ENCODE results near the gene LMNTD2. TPM values are rescaled to one million over a fixed set of nuclear protein-coding genes. Genes with fewer than 3 reads are reported as not detected.

LMNTD2 gene
- total and polyA plus RNA-seq, 4 donors, result 1.4 to 1.9 (median 1.8) TPM

DNA sequence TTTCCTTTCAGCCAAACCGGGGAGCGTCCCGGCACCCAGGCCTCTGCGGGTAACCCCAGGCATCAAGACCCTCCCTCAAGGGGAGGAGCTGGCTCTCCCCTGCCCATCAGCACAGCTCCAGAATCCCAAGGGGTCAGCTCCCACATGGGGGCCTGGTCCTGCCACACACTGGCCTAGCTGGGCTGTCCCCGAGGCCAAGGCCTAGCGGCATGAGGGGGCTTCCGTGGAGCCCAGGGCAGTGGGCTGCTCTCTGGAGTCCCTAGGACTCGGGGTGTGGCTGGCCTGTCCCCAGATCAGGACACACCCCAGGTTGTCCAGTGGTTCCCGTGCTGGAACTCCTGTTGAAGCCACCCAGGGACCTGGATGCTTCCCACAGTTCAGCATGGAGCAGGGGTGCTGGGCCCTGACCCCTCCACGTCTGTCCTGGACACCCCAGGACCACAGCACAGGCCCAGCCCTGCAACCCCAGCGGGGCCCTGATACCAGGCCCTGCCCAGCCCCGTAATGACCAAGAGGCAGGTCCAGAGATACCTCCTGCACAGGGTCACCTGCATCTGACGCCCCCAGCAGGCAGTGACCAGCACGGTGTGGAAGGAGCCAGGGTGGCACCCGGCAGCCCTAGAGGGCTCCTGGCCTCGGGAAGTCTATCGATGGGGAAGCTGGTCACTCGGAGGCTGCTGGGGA is 30.7 kb downstream of the LMNTD2 start:
- no peaks in the 10 kb centered on the region for H3K4me1 ChIP-seq (ENCODE audit: control insufficient read depth in 1 of 2, insufficient read depth in 2 of 2, low read length in 2 of 2)
- H3K27ac ChIP-seq (ENCODE audit: low read depth in 1 of 2, low read length in 2 of 2), result no peak overlapping the region
- H3K27me3 ChIP-seq (ENCODE audit: control insufficient read depth in 1 of 2, insufficient read depth in 2 of 2, low read length in 1 of 2), result no peaks in the 10 kb centered on the region
- DNase-seq, result peak in 1 of 2 donors; percentile 66
- H3K9me3 ChIP-seq (ENCODE audit: control insufficient read depth, low read length), result no peaks in the 10 kb centered on the region
- no peak for ATAC-seq (ENCODE audit: low FRiP score)
- no peak overlapping the region for H3K4me3 ChIP-seq (ENCODE audit: low read length in 2 of 2)
- H3K36me3 ChIP-seq (ENCODE audit: control insufficient read depth in 1 of 2, insufficient read depth in 2 of 2, low read length in 1 of 2), result no peaks in the 10 kb centered on the region
- WGBS, 2 donors, result 70 to 72% methylated on average over 18 of the region's 18 CpGs
- intact Hi-C loops (cut with DNase I), result no loop called here

DNA sequence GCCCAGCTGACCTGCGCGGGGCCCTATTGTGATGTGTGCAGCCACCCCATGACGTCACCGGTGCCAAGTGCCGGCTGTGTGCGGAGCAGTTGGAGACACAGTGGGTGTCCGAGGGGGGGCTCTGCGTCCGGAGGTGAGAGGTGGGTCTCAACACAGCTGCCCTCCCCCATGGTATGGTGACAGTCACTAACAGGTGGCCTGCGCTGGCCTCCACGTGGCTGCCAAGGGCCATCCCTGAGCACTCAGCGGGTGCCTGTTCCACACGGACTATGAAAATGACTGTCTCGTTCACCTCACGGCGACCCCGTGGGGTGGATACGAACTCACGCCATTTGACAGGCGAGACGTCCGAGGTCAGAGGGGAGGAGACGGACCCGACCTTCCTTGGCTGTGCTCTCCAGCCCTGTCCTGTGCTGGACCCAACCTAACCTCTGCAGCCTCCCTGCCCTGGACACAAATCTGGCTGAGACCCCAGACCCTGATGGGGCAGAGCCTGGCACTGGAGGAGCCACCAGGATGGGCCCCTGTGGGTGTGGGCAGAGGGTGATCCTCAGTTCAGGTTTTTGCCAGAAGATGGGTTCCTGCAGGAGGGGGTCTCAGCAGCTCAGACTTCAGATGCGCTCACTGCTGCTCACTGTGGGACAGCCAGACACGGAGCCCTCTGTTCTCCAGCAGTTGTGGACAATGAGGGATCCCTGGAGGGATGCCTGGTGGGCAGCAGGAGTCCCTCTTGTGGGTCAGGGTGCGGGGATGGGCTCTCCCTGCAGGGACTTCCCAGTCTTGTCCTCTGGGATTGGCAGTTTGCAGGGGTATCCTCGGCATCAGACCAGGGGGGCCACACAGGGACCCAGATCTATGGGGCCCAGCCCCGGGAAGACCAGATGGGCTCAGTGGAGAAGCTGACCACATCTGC is 31.5 kb downstream of the LMNTD2 start:
- no peak overlapping the region for H3K27ac ChIP-seq (ENCODE audit: low read depth in 1 of 2, low read length in 2 of 2)
- H3K36me3 ChIP-seq (ENCODE audit: control insufficient read depth in 1 of 2, insufficient read depth in 2 of 2, low read length in 1 of 2), result no peaks in the 10 kb centered on the region
- H3K4me3 ChIP-seq (ENCODE audit: low read length in 2 of 2), result no peak overlapping the region
- 67 to 71% methylated on average over 28 to 29 of the region's 29 CpGs for WGBS, 2 donors
- H3K9me3 ChIP-seq (ENCODE audit: control insufficient read depth, low read length), result no peaks in the 10 kb centered on the region
- H3K27me3 ChIP-seq (ENCODE audit: control insufficient read depth in 1 of 2, insufficient read depth in 2 of 2, low read length in 1 of 2), result no peaks in the 10 kb centered on the region
- intact Hi-C loops (cut with DNase I), result no loop called here
- ATAC-seq (ENCODE audit: low FRiP score) (peak; percentile 20), DNase-seq (peak in 1 of 2 donors; percentile 73)
- H3K4me1 ChIP-seq (ENCODE audit: control insufficient read depth in 1 of 2, insufficient read depth in 2 of 2, low read length in 2 of 2), result no peaks in the 10 kb centered on the region

DNA sequence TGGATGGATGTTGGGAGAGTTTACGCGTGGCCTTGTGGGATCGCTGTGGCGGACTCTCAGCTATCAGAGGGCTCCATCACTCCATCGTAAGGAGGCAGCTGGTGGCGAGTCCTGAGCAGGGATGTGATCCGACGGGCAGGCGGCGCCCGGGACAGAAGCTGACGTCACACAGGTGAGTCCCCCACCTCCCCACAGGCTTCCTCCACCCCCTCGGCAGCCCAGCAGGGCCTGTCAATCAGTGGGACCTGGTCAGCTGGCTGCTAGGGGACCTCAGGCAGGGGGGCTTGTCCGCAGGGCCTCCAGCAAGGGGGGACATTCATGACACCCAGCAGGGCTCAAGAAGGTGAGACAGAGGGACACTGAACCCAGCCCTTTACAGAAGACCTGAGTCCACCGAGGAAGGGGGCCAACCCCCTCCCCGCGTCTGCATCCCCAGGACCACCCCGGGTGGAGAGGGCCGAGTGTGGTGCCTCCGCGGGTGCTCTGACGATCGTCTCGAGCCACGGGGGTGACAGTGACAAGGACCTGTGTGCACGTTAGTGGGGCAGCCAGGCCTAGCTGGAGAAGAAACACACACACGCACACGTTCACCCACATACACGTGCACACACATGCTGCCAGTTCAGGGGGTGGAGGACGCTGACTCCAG is 32.2 kb downstream of the LMNTD2 start:
- no peaks in the 10 kb centered on the region for H3K36me3 ChIP-seq (ENCODE audit: control insufficient read depth in 1 of 2, insufficient read depth in 2 of 2, low read length in 1 of 2)
- no peak overlapping the region for H3K4me3 ChIP-seq (ENCODE audit: low read length in 2 of 2)
- 81 to 82% methylated on average over 30 of the region's 30 CpGs for WGBS, 2 donors
- peak in 1 of 2 donors; percentile 69 for DNase-seq
- ATAC-seq (ENCODE audit: low FRiP score), result peak; percentile 11
- no peaks in the 10 kb centered on the region for H3K4me1 ChIP-seq (ENCODE audit: control insufficient read depth in 1 of 2, insufficient read depth in 2 of 2, low read length in 2 of 2)
- H3K27ac ChIP-seq (ENCODE audit: low read depth in 1 of 2, low read length in 2 of 2), result no peak overlapping the region
- no peaks in the 10 kb centered on the region for H3K9me3 ChIP-seq (ENCODE audit: control insufficient read depth, low read length)
- no peaks in the 10 kb centered on the region for H3K27me3 ChIP-seq (ENCODE audit: control insufficient read depth in 1 of 2, insufficient read depth in 2 of 2, low read length in 1 of 2)
- intact Hi-C loops (cut with DNase I), result no loop called here

DNA sequence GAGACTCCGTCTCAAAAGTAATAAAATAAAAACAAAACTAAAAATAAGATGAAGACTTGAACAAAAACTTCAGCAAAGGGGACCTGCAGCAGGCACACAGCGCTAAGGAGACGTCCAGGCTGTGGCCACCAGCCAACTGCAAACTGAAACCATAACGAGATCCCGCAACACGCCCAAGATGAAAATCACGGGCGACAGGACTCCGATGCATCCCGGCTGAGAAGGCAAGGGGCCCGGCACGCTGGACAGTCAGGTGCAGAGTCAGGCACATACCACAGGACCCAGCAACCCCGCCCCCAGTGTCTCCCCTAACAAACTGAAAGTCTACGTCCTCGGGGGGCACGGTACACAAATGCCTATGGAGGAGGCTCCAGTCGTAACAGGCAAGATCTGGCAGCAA is 34.3 kb downstream of the LMNTD2 start:
- DNase-seq (peak in 1 of 2 donors; percentile 70), ATAC-seq (ENCODE audit: low FRiP score) (no peak)
- no peaks in the 10 kb centered on the region for H3K27me3 ChIP-seq (ENCODE audit: control insufficient read depth in 1 of 2, insufficient read depth in 2 of 2, low read length in 1 of 2)
- intact Hi-C loops (cut with DNase I), result no loop called here
- no peaks in the 10 kb centered on the region for H3K4me1 ChIP-seq (ENCODE audit: control insufficient read depth in 1 of 2, insufficient read depth in 2 of 2, low read length in 2 of 2)
- no peak overlapping the region for H3K27ac ChIP-seq (ENCODE audit: low read depth in 1 of 2, low read length in 2 of 2)
- no peaks in the 10 kb centered on the region for H3K36me3 ChIP-seq (ENCODE audit: control insufficient read depth in 1 of 2, insufficient read depth in 2 of 2, low read length in 1 of 2)
- H3K4me3 ChIP-seq (ENCODE audit: low read length in 2 of 2), result no peak overlapping the region
- no peaks in the 10 kb centered on the region for H3K9me3 ChIP-seq (ENCODE audit: control insufficient read depth, low read length)
- 79 to 81% methylated on average over 17 of the region's 17 CpGs for WGBS, 2 donors

DNA sequence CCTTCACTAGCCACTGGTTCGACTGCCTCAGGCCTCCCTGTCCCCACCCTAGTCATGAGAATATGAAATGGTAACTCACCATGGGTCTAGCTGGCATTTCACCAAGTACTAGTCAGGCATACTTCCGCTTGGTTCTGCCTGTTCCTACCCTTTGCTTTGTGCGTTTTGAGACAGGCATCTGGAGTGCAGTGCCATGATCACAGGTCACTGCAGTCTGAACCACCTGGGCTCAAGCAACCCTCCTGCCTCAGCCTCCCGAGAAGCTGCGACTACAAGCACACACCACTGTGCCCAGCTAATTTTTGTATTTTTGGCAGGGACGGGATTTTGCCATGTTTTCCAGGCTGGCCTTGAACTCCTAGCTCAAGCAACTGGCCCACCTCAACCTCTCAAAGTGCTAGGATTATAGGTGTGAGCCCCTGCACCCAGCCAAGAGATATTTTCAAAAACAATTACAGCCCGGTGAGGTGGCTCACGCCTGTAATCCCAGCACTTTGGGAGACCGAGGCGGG is 39.3 kb downstream of the LMNTD2 start:
- Histone ChIP-seq H3K4me1 (ENCODE audit: control insufficient read depth in 1 of 2, insufficient read depth in 2 of 2, low read length in 2 of 2) (no peaks in the 10 kb centered on the region), H3K27me3 (ENCODE audit: control insufficient read depth in 1 of 2, insufficient read depth in 2 of 2, low read length in 1 of 2) (no peaks in the 10 kb centered on the region), H3K27ac (ENCODE audit: low read depth in 1 of 2, low read length in 2 of 2) (no peak overlapping the region), H3K9me3 (ENCODE audit: control insufficient read depth, low read length) (no peaks in the 10 kb centered on the region), H3K36me3 (ENCODE audit: control insufficient read depth in 1 of 2, insufficient read depth in 2 of 2, low read length in 1 of 2) (no peaks in the 10 kb centered on the region), H3K4me3 (ENCODE audit: low read length in 2 of 2) (no peak overlapping the region)
- intact Hi-C loops (cut with DNase I), result no loop called here
- DNase-seq (no peak), ATAC-seq (ENCODE audit: low FRiP score) (no peak)
- 84 to 89% methylated on average over 10 of the region's 10 CpGs for WGBS, 2 donors

DNA sequence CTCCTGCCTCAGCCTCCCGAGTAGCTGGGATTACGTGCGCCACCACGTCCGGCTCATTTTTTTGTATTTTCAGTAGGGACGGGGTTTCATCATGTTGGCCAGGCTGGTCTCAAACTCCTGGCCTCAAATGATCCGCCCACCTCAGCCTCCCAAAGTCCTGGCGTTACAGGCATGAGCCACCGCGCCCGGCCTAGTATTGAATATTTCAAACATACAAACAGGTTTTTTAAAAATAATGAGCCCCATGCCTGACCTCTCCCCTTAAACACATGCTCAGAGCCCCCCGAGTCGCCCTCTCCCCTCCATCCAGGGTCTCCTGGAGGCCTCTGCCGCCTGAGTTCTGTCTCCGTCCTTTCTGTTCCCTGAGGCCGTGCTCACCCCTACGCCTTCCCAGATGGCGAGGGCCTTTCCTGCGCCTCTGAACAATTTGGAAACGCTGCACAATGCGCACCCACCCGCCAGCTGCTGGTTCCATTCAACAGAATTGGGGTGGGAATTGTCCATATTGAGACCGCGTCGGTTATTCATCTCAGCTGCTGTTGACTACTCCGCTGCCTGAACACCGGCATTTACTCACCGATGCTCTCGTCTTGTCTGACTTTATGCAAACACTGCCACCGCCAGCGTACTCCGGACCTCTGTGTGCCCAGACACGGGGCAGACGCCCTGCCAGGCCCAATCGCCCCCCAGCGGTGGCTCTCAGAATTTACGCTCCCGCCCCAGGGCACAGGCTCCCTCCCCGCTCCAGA is 39.9 kb downstream of the LMNTD2 start:
- no peak overlapping the region for H3K4me3 ChIP-seq (ENCODE audit: low read length in 2 of 2)
- ATAC-seq (ENCODE audit: low FRiP score) (no peak), DNase-seq (peak in 1 of 2 donors; percentile 56)
- H3K27ac ChIP-seq (ENCODE audit: low read depth in 1 of 2, low read length in 2 of 2), result no peak overlapping the region
- no peaks in the 10 kb centered on the region for H3K9me3 ChIP-seq (ENCODE audit: control insufficient read depth, low read length)
- H3K27me3 ChIP-seq (ENCODE audit: control insufficient read depth in 1 of 2, insufficient read depth in 2 of 2, low read length in 1 of 2), result no peaks in the 10 kb centered on the region
- intact Hi-C loops (cut with DNase I), result no loop called here
- H3K4me1 ChIP-seq (ENCODE audit: control insufficient read depth in 1 of 2, insufficient read depth in 2 of 2, low read length in 2 of 2), result no peaks in the 10 kb centered on the region
- 92 to 93% methylated on average over 39 of the region's 39 CpGs for WGBS, 2 donors
- H3K36me3 ChIP-seq (ENCODE audit: control insufficient read depth in 1 of 2, insufficient read depth in 2 of 2, low read length in 1 of 2), result no peaks in the 10 kb centered on the region

DNA sequence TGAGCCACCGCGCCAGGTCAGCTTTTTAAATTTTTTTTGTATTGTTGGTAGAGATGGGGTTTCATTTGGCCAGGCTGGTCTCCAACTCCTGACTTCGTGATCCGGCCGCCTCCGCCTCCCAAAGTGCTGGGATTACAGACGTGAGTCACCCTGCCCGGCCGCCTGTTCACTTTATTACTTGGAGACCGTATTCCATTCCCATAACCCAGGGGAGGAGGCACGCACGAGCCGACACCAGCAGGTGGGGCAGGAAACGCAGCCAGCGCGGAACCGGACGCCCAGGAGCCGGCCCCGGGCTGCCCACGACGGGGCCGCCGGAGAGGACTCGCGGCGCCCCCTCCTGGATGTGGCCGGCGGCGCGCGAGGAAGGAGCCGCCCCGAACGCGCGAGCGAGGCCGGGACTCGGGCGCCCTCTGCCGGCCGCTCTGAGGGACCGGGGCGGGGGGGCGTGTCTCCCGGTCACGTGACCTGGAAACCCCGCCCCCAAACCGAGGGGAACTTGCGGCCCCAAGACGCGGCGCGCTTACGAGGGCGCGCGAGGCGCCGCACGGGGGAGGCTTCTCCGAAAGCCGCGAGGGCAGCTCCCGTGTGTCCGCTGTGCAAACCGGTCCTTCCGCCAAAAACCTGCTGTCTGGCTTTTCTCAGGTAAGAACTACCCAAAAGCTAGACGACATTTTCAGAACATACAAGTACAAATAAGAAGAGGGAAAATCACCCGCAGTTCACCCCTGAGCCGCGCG is 41.9 kb downstream of the LMNTD2 start:
- intact Hi-C loops (cut with DNase I), result no loop called here
- peak overlapping the region in 1 of 2 donors; percentile 68 for H3K27ac ChIP-seq (ENCODE audit: low read depth in 1 of 2, low read length in 2 of 2)

More for the DNA sequence above, 41.9 kb downstream of the LMNTD2 start:
- no peaks in the 10 kb centered on the region for H3K36me3 ChIP-seq (ENCODE audit: control insufficient read depth in 1 of 2, insufficient read depth in 2 of 2, low read length in 1 of 2)
- WGBS, 2 donors, result 5 to 6% methylated on average over 41 to 74 of the region's 74 CpGs
- no peaks in the 10 kb centered on the region for H3K4me1 ChIP-seq (ENCODE audit: control insufficient read depth in 1 of 2, insufficient read depth in 2 of 2, low read length in 2 of 2)
- no peaks in the 10 kb centered on the region for H3K27me3 ChIP-seq (ENCODE audit: control insufficient read depth in 1 of 2, insufficient read depth in 2 of 2, low read length in 1 of 2)
- peak; percentile 99 for ATAC-seq (ENCODE audit: low FRiP score)
- no peaks in the 10 kb centered on the region for H3K9me3 ChIP-seq (ENCODE audit: control insufficient read depth, low read length)
- peak; percentile 94 to 97 for DNase-seq
- H3K4me3 ChIP-seq (ENCODE audit: low read length in 2 of 2), result no peak overlapping the region

Measured in aorta (tissue), 5 donors.